H9 (cell line): ENCODE results near the gene KRTAP12-4. TPM values are rescaled to one million over a fixed set of nuclear protein-coding genes. Genes with fewer than 3 reads are reported as not detected.

Source experiments
- DNase-seq: peaks from one replicate; pipeline ENCODE4 v3.0.0-alpha.2; 2017
- H2AFZ ChIP-seq: one replicate; pipeline ENCODE4 v1.6.1; 2013; ENCODE audit warnings: mild to moderate bottlenecking, low read length, control low read depth, moderate library complexity
- H2AK5ac ChIP-seq: 2 replicates; pipeline ENCODE4 v1.6.1; 2013; ENCODE audit warnings: low read length, control low read depth, mixed read lengths; ENCODE audit not compliant: insufficient read length
- H2BK120ac ChIP-seq: one replicate; pipeline ENCODE4 v1.6.1; 2013; ENCODE audit warnings: low read depth, mild to moderate bottlenecking, low read length, control low read depth, inconsistent platforms; ENCODE audit not compliant: poor library complexity, severe bottlenecking
- H2BK12ac ChIP-seq: 2 replicates; pipeline ENCODE4 v1.6.1; 2013; ENCODE audit warnings: low read length, control low read depth, mixed read lengths, low read depth; ENCODE audit not compliant: insufficient read length
- H2BK15ac ChIP-seq: 2 replicates; pipeline ENCODE4 v1.6.1; 2013; ENCODE audit warnings: low read depth, low read length, control low read depth
- H2BK20ac ChIP-seq: one replicate; pipeline ENCODE4 v1.6.1; 2013; ENCODE audit warnings: low read depth, mild to moderate bottlenecking, low read length, control low read depth, inconsistent platforms; ENCODE audit not compliant: poor library complexity, severe bottlenecking
- H2BK5ac ChIP-seq: 2 replicates; pipeline ENCODE4 v1.6.1; 2013; ENCODE audit warnings: low read length, control low read depth, mixed read lengths; ENCODE audit not compliant: insufficient read length
- H3K14ac ChIP-seq: 2 replicates; pipeline ENCODE4 v1.6.1; 2013; ENCODE audit warnings: low read length, control low read depth; ENCODE audit not compliant: insufficient read depth
- H3K18ac ChIP-seq: 2 replicates; pipeline ENCODE4 v1.6.1; 2013; ENCODE audit warnings: low read depth, mild to moderate bottlenecking, mixed read lengths, low read length, control low read depth; ENCODE audit not compliant: insufficient read length
- H3K23ac ChIP-seq: 2 replicates; pipeline ENCODE4 v1.6.1; 2013; ENCODE audit warnings: low read length, control low read depth, mixed read lengths, low read depth; ENCODE audit not compliant: insufficient read length
- H3K23me2 ChIP-seq: 2 replicates; pipeline ENCODE4 v1.6.1; 2013; ENCODE audit warnings: low read depth, mild to moderate bottlenecking, mixed read lengths, low read length, control low read depth; ENCODE audit not compliant: insufficient read length, poor library complexity, severe bottlenecking
- H3K27ac ChIP-seq: 2 replicates; pipeline ENCODE4 v1.5.1; 2013; ENCODE audit warnings: low read length, control low read depth, mixed read lengths, low read depth; ENCODE audit not compliant: insufficient read length
- H3K27me3 ChIP-seq: 2 replicates; pipeline ENCODE4 v1.6.1; 2013; ENCODE audit warnings: low read length, control low read depth, inconsistent platforms; ENCODE audit not compliant: insufficient read depth
- H3K4ac ChIP-seq: 2 replicates; pipeline ENCODE4 v1.6.1; 2013; ENCODE audit warnings: low read depth, mild to moderate bottlenecking, control low read depth, inconsistent platforms, low read length, moderate library complexity
- H3K4me1 ChIP-seq: 2 replicates; pipeline ENCODE4 v1.6.1; 2013; ENCODE audit warnings: low read length, control low read depth, inconsistent platforms; ENCODE audit not compliant: insufficient read depth
- H3K4me2 ChIP-seq: 2 replicates; pipeline ENCODE4 v1.6.1; 2013; ENCODE audit warnings: low read length, control low read depth, mixed read lengths; ENCODE audit not compliant: insufficient read length, insufficient read depth
- H3K56ac ChIP-seq: 2 replicates; pipeline ENCODE4 v1.6.1; 2013; ENCODE audit warnings: low read depth, mild to moderate bottlenecking, mixed read lengths, low read length, control low read depth; ENCODE audit not compliant: insufficient read length
- H3K79me1 ChIP-seq: 2 replicates; pipeline ENCODE4 v1.6.1; 2013; ENCODE audit warnings: low read depth, mild to moderate bottlenecking, moderate library complexity, low read length, control low read depth, inconsistent platforms; ENCODE audit not compliant: insufficient read depth, poor library complexity, severe bottlenecking
- H3K79me2 ChIP-seq: 2 replicates; pipeline ENCODE4 v1.6.1; 2013; ENCODE audit warnings: low read length, control low read depth, inconsistent platforms; ENCODE audit not compliant: insufficient read depth
- H3K9ac ChIP-seq: 2 replicates; pipeline ENCODE4 v1.6.1; 2013; ENCODE audit warnings: low read length, control low read depth, mixed read lengths; ENCODE audit not compliant: insufficient read length; ENCODE audit errors: extremely low read depth
- H3K9me3 ChIP-seq: one replicate; pipeline ENCODE4 v1.6.1; 2013; ENCODE audit warnings: low read depth, low read length, inconsistent platforms; ENCODE audit not compliant: control insufficient read depth
- H3T11ph ChIP-seq: one replicate; pipeline ENCODE4 v1.6.1; 2013; ENCODE audit warnings: mild to moderate bottlenecking, low read length, control low read depth, inconsistent platforms
- H4K20me1 ChIP-seq: one replicate; pipeline ENCODE4 v1.6.1; 2013; ENCODE audit not compliant: control insufficient read depth, insufficient read length, insufficient read depth
- H4K5ac ChIP-seq: 2 replicates; pipeline ENCODE4 v1.6.1; 2013; ENCODE audit warnings: low read depth, mild to moderate bottlenecking, mixed read lengths, low read length, control low read depth; ENCODE audit not compliant: insufficient read length
- H4K8ac ChIP-seq: replicated peaks from 2 replicates; pipeline ENCODE4 v1.6.1; 2013; ENCODE audit warnings: low read length, control low read depth, mixed read lengths, low read depth; ENCODE audit not compliant: insufficient read length
- H4K91ac ChIP-seq: 2 replicates; pipeline ENCODE4 v1.6.1; 2013; ENCODE audit warnings: low read depth, mild to moderate bottlenecking, moderate library complexity, mixed read lengths, low read length, control low read depth; ENCODE audit not compliant: insufficient read length
- H3K27ac Mint-ChIP-seq, 3 experiments: 2 replicates in 2 of 3; 3 replicates in 1 of 3; pipeline ENCODE4 v1.8.0; 2020 to 2021; ENCODE audit warnings: mixed read lengths in 3 of 3, mild to moderate bottlenecking in 1 of 3, moderate library complexity in 1 of 3
- H3K27me3 Mint-ChIP-seq: 2 replicates; pipeline ENCODE4 v1.8.0; 2021; ENCODE audit warnings: low read depth, mild to moderate bottlenecking, moderate library complexity, mixed read lengths
- H3K36me3 Mint-ChIP-seq, 3 experiments: 2 replicates in 2 of 3; 3 replicates in 1 of 3; pipeline ENCODE4 v1.8.0; 2020 to 2021; ENCODE audit warnings: low read depth in 3 of 3, mixed read lengths in 3 of 3; ENCODE audit not compliant: insufficient read depth in 1 of 3
- H3K4me1 Mint-ChIP-seq, 2 experiments: 2 replicates each; pipeline ENCODE4 v1.8.0; 2020; ENCODE audit warnings: mixed read lengths in 2 of 2
- H3K4me3 Mint-ChIP-seq, 2 experiments: 2 replicates in 1 of 2; 3 replicates in 1 of 2; pipeline ENCODE4 v1.8.0; 2020 to 2021; ENCODE audit warnings: mild to moderate bottlenecking in 2 of 2, mixed read lengths in 2 of 2, moderate library complexity in 1 of 2
- H3K9me3 Mint-ChIP-seq, 2 experiments: 2 replicates in 1 of 2; 3 replicates in 1 of 2; pipeline ENCODE4 v1.8.0; 2020; ENCODE audit warnings: mild to moderate bottlenecking in 2 of 2, mixed read lengths in 2 of 2, moderate library complexity in 1 of 2
- CTCF ChIP-seq: fragments of 200-600 bp; sonication (generic); conservative IDR thresholded peaks from 3 replicates; pipeline ENCODE4 v1.8.0; 2021; ENCODE audit warnings: antibody characterized with exemption, mild to moderate bottlenecking
- WGBS: extraction: QIAGEN DNeasy Blood & Tissue Kit; methylation state at CpG from one replicate; pipeline ENCODE4 v1.1.7; 2013; ENCODE audit warnings: missing lambda C conversion rate, low lambda C conversion rate, mixed read lengths; ENCODE audit not compliant: insufficient read length; ENCODE audit errors: extremely low coverage; 5-methylcytosine and 5-hydroxymethylcytosine counted together
- total RNA-seq: library from RNA; stranded (reverse); gene quantifications from 2 replicates; pipeline ENCODE4 v1.2.1, GENCODE V29; 2021

KRTAP12-4 gene
- total RNA-seq, 1 experiment from 2014 or later: not detected

GRCh38 chr21:44612029-44612486 lies 42.4 kb downstream of the KRTAP12-4 start, which contains the start of gene KRTAP10-8:
Gene KRTAP10-8, plus strand, starts transcription at chr21:44612079. Its CDS starts 22 bp downstream, at chr21:44612101.
- no peak within 1 kb of the TSS for H3K4me3 Mint-ChIP-seq
- H3K23ac ChIP-seq: no peak within 1 kb of the TSS
- H3K27me3 Mint-ChIP-seq: peaks cover 9% of the 10 kb centered on the region
- no peak within 1 kb of the TSS; the same call in 1 of the 2 replicates for H3K14ac ChIP-seq
- no peak within 1 kb of the TSS for H2BK15ac ChIP-seq
- no peak within 1 kb of the TSS for H3T11ph ChIP-seq
- peaks cover 33 to 37% of the 10 kb centered on the region in 2 experiments for H3K9me3 Mint-ChIP-seq
- H3K27ac ChIP-seq: no peak within 1 kb of the TSS
- H3K27ac Mint-ChIP-seq: no peak within 1 kb of the TSS
- no peak within 1 kb of the TSS for H3K18ac ChIP-seq
- H2BK12ac ChIP-seq: no peak within 1 kb of the TSS
- no peak within 1 kb of the TSS for H2BK5ac ChIP-seq
- no peak within 1 kb of the TSS for H2BK20ac ChIP-seq
- no peaks in the 10 kb centered on the region for H3K79me1 ChIP-seq
- no peak within 1 kb of the TSS for H2BK120ac ChIP-seq
- H3K27me3 ChIP-seq: no peaks in the 10 kb centered on the region
- H3K36me3 Mint-ChIP-seq: peaks cover 8 to 26% (median 21%) of the 10 kb centered on the region in 3 experiments
- no peaks in the 10 kb centered on the region for H3K23me2 ChIP-seq
- H3K4me1 ChIP-seq: no peaks in the 10 kb centered on the region
- H3K4me2 ChIP-seq: no peak within 1 kb of the TSS
- no peak within 1 kb of the TSS for H3K9ac ChIP-seq
- H3K56ac ChIP-seq: no peak within 1 kb of the TSS
- H4K20me1 ChIP-seq: no peaks in the 10 kb centered on the region
- no peak for TF ChIP-seq CTCF
- H2AK5ac ChIP-seq: no peak within 1 kb of the TSS
- H2AFZ ChIP-seq: no peak within 1 kb of the TSS
- no peak within 1 kb of the TSS for H4K91ac ChIP-seq
- H4K5ac ChIP-seq: no peak within 1 kb of the TSS
- H3K79me2 ChIP-seq: no peaks in the 10 kb centered on the region
- peaks cover 13 to 22% of the 10 kb centered on the region in 2 experiments for H3K4me1 Mint-ChIP-seq
- no peak within 1 kb of the TSS for H4K8ac ChIP-seq
- H3K4ac ChIP-seq: no peak within 1 kb of the TSS
- no CpG with 5 or more reads among the region's 8 CpGs for WGBS
- peaks cover 9% of the 10 kb centered on the region for H3K9me3 ChIP-seq
- no peak for DNase-seq
